Astrocyte of the spinal cord (primary cell): ENCODE measurements around the gene ZFP91.

ENCODE experiments used
- DNase-seq: peaks from one replicate; pipeline ENCODE4 v3.0.0; 2011; ENCODE audit warnings: low read depth, low spot score
- H3K4me3 ChIP-seq: 2 replicates; pipeline ENCODE4 v1.5.1; 2011; ENCODE audit warnings: low read depth, mild to moderate bottlenecking, low read length, moderate library complexity
- in situ Hi-C: cut with HindIII; loops from 2 replicates; pipeline ENCODE4 v1.10.0; 2017; ENCODE audit warnings: low sequenced_read_pairs
- TF ChIP-seq, protein P1 (sequence below): IDR thresholded peaks from 2 replicates; pipeline ENCODE4 v1.5.1; 2012; ENCODE audit warnings: low read depth, mild to moderate bottlenecking, low read length, inconsistent platforms

The ZFP91 gene, protein sequence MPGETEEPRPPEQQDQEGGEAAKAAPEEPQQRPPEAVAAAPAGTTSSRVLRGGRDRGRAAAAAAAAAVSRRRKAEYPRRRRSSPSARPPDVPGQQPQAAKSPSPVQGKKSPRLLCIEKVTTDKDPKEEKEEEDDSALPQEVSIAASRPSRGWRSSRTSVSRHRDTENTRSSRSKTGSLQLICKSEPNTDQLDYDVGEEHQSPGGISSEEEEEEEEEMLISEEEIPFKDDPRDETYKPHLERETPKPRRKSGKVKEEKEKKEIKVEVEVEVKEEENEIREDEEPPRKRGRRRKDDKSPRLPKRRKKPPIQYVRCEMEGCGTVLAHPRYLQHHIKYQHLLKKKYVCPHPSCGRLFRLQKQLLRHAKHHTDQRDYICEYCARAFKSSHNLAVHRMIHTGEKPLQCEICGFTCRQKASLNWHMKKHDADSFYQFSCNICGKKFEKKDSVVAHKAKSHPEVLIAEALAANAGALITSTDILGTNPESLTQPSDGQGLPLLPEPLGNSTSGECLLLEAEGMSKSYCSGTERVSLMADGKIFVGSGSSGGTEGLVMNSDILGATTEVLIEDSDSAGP

DNA sequence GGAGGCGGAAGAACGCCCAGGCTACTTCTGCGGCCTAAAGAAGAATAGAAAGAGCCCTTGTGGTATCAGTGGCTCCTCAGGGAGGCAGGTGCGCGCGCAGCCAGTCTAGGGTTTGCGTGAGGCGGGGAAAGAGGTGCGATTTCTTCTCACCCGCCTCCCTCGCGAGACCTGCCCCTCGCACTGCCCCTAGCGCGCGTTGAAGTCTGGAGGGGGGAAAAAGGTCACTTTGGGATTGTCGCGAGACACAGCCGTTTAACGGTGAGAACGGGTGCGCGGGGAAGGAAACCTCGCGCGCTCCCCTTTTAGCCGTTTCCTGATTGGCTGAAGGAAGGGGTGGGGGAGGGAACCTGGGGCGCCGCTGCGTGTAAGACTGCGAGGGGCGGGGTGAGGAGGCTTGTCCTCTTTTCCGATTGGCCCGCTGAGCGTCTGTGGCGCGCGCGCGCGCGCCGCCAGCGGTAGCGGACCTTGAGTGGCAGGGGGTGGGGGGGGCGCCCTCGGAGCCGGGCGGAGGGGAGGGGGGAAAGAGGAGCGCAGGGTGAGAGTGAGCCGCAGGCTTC, at the start of gene ZFP91:
Gene ZFP91 (plus strand): TSS at position 429 of the 557 bp plus-strand sequence. CDS start 219 bp downstream, outside the sequence.
- in situ Hi-C loops: no loop called here
- TF ChIP-seq, protein P1, sequence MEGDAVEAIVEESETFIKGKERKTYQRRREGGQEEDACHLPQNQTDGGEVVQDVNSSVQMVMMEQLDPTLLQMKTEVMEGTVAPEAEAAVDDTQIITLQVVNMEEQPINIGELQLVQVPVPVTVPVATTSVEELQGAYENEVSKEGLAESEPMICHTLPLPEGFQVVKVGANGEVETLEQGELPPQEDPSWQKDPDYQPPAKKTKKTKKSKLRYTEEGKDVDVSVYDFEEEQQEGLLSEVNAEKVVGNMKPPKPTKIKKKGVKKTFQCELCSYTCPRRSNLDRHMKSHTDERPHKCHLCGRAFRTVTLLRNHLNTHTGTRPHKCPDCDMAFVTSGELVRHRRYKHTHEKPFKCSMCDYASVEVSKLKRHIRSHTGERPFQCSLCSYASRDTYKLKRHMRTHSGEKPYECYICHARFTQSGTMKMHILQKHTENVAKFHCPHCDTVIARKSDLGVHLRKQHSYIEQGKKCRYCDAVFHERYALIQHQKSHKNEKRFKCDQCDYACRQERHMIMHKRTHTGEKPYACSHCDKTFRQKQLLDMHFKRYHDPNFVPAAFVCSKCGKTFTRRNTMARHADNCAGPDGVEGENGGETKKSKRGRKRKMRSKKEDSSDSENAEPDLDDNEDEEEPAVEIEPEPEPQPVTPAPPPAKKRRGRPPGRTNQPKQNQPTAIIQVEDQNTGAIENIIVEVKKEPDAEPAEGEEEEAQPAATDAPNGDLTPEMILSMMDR: no peak

DNA sequence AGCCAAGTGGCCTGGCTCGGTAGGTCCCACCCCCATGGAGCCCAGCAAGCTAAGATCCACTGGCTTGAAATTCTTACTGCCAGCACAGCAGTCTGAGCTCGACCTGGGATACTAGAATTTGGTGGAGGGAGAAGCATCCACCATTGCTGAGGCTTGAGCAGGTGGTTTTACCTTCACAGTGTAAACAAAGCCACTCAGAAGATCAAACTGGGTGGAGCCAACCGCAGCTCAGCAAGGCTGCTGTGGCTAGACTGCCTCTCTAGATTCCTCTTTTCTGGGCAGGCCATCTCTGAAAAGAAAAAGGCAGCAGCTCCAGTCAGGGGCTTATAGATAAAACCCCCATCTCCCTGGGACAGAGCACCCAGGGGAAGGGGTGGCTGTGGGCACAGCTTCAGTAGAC, 48.6 kb upstream of the ZFP91 start:
- no peak for DNase-seq
- H3K4me3 ChIP-seq: no peak overlapping the region
- TF ChIP-seq, protein P1: no peak
- in situ Hi-C loops: no loop called here

More for the DNA sequence above, at the start of gene ZFP91:
- DNase-seq: peak; percentile 99
- peak within 1 kb of the TSS; percentile 98 for H3K4me3 ChIP-seq

DNA sequence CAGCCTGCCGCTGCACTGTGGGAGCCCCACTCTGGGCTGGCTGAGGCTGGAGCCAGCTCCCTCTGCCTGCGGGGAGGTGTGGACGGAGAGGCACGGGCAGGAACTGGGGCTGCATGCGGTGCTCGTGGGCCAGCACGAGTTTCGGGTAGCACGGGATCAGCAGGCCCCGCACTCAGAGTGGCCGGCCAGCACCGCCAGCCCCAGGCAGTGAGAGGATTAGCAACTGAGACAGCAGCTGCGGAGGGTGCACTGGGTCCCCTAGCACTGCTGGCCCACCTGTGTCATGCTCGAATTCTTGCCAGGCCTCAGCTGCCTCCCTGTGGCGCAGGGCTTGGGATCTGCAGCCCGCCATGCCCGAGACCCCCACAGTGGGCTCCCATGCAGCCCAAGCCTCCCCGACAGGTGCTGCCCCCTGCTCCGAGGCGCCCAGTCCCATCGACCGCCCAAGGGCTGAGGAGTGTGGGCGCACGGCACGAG, 47.0 kb upstream of the ZFP91 start:
- H3K4me3 ChIP-seq: no peak overlapping the region
- in situ Hi-C loops: no loop called here

DNA sequence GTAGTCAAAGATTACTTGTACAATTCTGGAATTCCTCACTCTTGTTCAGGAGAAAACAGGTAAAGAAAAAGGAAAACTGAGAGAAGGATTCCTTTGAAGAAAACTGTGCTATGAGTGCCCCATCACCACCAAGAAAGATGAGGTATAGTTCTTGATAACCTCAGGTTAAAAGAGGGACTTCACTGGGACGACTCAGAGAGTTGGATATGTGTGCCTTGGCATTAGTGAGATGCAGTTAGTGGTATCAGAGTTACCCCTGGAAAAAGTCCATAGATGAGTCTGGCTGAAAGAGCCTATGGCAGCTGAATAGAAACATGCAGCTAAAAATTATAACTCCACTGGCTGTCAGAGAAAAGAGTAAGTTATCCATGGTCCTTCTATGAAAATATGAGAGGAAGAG, 32.0 kb upstream of the ZFP91 start:
- in situ Hi-C loops: no loop called here

More for the DNA sequence above, 47.0 kb upstream of the ZFP91 start:
- TF ChIP-seq, protein P1: no peak
- no peak for DNase-seq

DNA sequence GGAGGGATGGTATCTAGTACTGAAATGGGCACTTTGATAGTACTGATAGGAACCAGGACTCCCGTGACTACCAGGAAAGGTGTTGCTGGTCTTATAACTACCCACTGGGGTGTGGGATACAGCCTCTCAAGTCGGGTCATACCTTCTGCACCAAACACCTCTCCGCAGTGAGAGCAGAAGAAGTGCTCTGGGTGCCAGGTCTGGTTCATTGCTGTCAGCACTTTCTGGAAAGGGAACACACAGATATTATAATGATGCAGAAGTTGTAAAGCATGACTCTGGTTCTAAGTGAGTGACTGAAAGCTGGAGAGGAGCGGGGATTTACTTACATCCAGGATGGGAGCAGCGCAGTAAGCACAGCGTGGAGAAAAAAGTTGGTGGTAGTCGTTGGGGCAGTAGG, 29.2 kb upstream of the ZFP91 start:
- no peak for DNase-seq
- in situ Hi-C loops: no loop called here
- TF ChIP-seq, protein P1: no peak
- no peak overlapping the region for H3K4me3 ChIP-seq

More for the DNA sequence above, 32.0 kb upstream of the ZFP91 start:
- no peak for DNase-seq
- TF ChIP-seq, protein P1: no peak
- H3K4me3 ChIP-seq: no peak overlapping the region

DNA sequence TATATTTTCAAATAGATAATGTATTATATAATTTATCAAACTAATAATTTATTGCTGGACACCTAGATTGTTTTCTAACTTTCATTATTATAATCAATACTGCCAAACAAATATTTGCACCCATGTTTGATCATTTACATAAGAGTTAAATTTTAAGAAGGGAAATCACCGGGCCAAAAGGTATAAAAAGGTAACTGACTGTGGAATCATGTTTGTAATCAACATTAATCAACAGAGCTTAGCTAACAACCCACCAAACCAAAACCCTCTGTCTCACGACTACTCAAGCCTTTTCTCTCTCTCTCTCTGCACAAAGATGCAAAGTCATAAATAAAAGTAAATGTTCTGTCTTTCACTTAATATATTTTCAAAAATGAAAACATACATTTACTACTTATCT, 18.0 kb upstream of the ZFP91 start:
- in situ Hi-C loops: no loop called here
- no peak for DNase-seq
- TF ChIP-seq, protein P1: no peak
- H3K4me3 ChIP-seq: no peak overlapping the region
